NCI-H748 (cell line): ENCODE measurements around the gene KDM4B.
"Not testable (repeated sequence)": the region's sequence is repeated elsewhere in the genome, so short reads cannot be mapped to it uniquely, and the experiment has no call there.

ENCODE experiments used
- DNase-seq: peaks from one replicate; lab custom pipeline; 2025; ENCODE audit not compliant: unreplicated experiment; lab: John Stamatoyannopoulos, UW

Gene KDM4B

DNA sequence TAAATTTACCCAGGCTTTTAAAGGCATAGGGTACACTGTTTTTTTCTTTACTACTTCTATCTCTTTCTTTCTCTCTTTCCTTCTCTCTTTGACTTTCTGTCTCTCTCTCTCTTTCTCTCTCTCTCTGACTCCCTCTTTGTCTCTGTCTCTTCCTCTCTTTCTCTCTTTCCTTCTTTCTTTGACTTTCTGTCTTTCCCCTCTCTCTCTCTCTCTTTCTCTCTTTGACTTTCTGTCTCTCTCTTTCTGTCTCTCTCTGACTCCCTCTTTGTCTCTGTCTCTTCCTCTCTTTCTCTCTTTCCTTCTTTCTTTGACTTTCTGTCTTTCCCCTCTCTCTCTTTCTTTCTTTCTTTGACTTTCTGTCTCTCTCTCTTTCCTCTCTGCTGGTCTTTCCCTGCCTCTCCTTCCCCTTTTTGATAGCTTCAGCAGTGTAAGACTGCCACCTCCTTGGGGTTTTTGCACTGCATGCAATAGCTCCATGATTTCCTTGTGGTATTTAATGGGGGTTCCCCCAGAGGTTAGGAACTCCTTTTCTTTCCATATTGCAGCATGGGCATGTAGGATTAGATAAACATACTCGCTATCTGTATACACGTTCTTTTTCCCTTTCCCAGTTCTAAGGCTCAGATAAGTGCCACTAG, 191.4 kb downstream of the KDM4B start:
- not testable (repeated sequence) for DNase-seq

- DNase-seq, result not testable (repeated sequence)
These were observed 196.2 kb downstream of the KDM4B start for GRCh38 chr19:5164845-5165696.

- no peak for DNase-seq
These were observed 196.7 kb downstream of the KDM4B start for GRCh38 chr19:5165697-5166019.

GRCh38 chr19:5166262-5166661, 197.3 kb downstream of the KDM4B start:
- DNase-seq, result no peak

GRCh38 chr19:5170329-5170745, 201.4 kb downstream of the KDM4B start:
- no peak for DNase-seq

DNA sequence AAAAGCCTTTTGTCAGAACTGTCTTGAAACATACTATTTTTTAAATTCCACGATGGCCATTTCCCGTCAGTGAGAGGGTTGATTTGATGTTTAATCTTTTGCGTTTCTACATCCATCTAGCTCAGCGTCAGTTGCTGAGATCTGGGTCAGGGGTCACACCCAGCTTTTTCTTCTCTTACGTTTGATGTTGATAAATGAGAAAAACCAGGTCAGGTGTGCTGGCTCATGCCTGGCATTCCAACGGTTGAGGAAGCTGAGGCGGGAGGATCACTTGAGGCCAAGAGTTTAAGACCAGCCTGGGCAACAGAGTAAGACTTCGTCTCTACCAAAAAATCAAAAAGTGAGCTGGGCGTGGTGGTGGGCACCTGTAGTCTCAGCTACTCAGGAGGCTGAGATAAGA, 202.8 kb downstream of the KDM4B start:
- no peak for DNase-seq

GRCh38 chr19:5172859-5173630, 204.1 kb downstream of the KDM4B start:
- DNase-seq, result no peak

DNA sequence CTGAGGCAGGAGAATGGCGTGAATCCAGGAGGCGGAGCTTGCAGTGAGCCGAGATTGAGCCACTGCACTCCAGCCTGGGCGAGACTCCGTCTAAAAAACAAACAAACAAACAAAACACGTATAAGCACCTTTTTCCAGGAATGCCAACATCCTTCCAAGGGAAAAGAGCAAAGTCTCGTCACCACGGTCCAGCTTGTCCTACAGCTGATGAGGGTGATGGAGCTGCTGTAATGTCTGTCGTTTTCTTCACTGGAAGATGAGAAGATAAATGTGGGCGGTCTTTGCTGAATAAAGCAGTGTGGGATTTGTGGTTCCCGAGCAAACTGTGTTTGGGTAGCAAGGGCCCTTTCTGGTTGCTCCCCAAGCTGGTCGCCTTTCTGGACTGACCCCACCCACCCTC, 205.1 kb downstream of the KDM4B start:
- no peak for DNase-seq

GRCh38 chr19:5177745-5178450, 209.0 kb downstream of the KDM4B start:
- no peak for DNase-seq

DNA sequence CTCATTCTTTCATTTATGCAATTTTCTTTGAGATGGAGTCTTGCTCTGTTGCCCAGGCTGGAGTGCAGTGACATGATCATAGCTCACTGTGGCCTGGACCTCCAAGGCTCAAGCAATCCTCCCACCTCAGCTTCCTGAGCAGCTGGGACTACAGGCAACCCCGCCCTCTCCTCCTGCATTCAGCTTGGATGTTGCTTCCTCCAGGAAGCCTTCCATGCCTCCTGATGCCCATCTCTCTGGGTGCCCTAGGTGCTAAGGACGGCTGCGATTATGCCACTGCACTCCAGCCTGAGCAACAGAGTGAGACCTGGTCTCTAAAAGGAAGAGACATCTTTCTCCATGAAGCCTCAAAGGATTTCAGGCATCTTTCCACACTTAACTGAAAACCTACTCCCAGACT, 209.9 kb downstream of the KDM4B start:
- no peak for DNase-seq

DNA sequence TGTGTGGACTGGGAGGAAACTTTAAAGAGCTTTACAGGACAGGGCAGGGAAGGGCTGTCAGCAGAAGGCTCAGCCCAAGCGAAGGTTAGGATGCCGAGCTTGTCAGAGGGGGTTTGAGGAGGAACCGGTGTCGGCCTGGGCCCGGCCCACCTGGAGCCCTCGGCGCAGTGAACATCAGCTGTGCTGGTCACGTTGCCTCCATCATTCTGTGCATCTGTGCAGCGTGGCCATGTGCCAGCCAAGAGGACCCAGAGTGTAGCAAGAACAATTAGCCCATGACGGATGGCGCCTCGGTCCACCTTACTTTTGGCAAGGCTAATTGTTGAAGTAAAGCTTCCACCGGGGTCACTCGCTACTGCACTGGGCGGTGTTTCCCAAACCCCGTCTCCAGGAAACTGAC, 210.3 kb downstream of the KDM4B start:
- no peak for DNase-seq

DNA sequence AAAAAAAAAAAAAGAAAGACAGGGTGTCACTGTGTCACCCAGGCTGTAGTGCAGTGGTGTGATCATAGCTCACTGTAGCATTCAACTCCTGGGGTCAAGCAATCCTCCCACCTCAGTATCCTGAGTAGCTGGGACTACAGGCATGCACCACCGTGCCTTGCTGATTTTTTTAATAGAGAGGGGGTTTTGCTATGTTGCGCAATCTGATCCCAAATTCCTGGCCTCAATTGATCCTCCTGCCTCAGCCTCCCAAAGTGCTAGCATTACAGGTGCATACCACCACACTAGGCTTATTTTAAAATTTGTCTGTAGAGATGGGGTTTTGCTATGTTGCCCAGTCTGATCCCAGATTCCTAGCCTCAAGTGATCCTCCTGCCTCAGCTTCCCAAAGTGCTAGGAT, 212.4 kb downstream of the KDM4B start:
- no peak for DNase-seq

- no peak for DNase-seq
These were observed 213.8 kb downstream of the KDM4B start for GRCh38 chr19:5182751-5183150.

- DNase-seq, result no peak
These were observed 214.7 kb downstream of the KDM4B start for GRCh38 chr19:5183616-5184015.

DNA sequence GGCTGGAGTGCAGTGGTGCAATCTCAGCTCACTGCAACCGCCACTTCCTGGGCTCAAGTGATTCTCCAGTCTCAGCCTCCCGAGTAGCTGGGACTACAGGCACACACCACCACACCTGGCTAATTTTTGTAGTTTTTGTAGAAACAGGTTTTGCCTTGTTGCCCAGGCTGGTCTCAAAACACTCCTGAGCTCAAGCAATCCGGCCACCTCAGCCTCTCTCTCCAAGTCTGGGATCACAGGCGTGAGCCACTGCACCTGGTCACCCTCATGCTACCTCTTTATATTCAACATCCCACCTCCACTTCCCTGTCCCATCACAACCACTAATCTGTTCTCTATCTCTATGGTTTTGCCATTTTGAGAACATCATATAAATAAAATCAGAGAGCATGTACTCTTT, 216.0 kb downstream of the KDM4B start:
- DNase-seq, result no peak

GRCh38 chr19:5186293-5187050, 217.6 kb downstream of the KDM4B start:
- no peak for DNase-seq

DNA sequence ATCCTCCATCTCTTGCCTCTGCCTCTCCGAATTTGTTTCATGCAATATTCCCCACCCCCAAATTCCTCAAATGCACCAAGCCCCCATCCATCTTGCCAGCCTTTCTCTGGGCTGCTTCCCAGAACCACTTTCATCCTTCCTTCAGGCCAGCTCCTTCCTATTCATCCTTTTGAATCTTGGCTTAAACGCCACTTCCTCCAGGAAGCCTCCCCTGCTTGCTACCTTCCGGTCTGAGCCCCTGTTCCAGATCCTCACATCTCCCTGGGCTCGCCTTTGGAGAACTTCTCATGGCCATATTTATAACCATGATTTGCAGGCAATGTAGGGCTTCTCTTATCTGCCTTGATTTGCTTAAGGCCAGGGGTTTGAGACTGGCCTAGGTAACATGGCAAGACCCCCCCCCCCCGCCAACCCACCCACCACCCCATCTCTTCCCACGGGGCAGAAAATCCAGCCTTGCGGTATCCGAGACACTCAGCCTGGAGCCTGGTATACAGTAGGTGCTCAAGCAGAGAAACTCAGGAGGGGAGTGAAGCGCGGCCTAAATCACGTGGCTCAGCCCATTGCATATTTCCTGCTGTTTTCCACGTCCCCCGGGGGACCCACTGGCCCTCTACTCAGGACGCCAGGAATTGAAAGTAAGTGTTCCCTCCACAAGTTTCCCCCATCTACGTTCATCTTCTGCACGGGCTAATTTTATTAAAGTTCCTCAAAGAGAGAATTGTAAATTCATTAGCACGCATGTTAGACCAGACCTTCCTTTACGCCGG, 219.8 kb downstream of the KDM4B start:
- DNase-seq, result no peak

GRCh38 chr19:5189318-5189607, 220.3 kb downstream of the KDM4B start:
- DNase-seq, result no peak

GRCh38 chr19:5191091-5191490, 222.2 kb downstream of the KDM4B start:
- DNase-seq, result no peak

- DNase-seq, result no peak
These were observed 223.7 kb downstream of the KDM4B start for GRCh38 chr19:5192568-5192967.
